ENCODE data around the gene SYT9. TPM values are rescaled to one million over a fixed set of nuclear protein-coding genes. Genes with fewer than 3 reads are reported as not detected.

SYT9 gene
- polyA plus RNA-seq, 3 donors, result not detected

GRCh38 chr11:7381937-7382336 lies 130.2 kb downstream of the SYT9 start:
- Histone ChIP-seq H3K27me3 (ENCODE audit: control insufficient read depth in 2 of 2, insufficient read depth in 2 of 2, low read length in 2 of 2) (no peaks in the 10 kb centered on the region), H4K20me1 (ENCODE audit: insufficient read depth, low read length) (no peaks in the 10 kb centered on the region), H3K36me3 (replicated peaks in 1 of 2; ENCODE audit: control insufficient read depth in 1 of 2, insufficient read depth in 2 of 2, low read length in 2 of 2) (no peaks in the 10 kb centered on the region), H3K4me2 (replicated peaks; ENCODE audit: extremely low read depth, low read length, poor library complexity, severe bottlenecking) (no peak overlapping the region), H2AFZ (ENCODE audit: insufficient read depth, low read depth, low read length, poor library complexity, severe bottlenecking) (no peak overlapping the region), H3K27ac (ENCODE audit: low read depth in 1 of 2, low read length in 2 of 2) (no peak overlapping the region), H3K79me2 (ENCODE audit: insufficient read depth, low read length) (no peaks in the 10 kb centered on the region), H3K9ac (ENCODE audit: insufficient read depth, low read length, poor library complexity, severe bottlenecking) (no peak overlapping the region), H3K9me3 (replicated peaks in 1 of 2; ENCODE audit: control insufficient read depth in 1 of 2, insufficient read depth in 1 of 2, low read length in 2 of 2) (no peaks in the 10 kb centered on the region), H3K4me3 (replicated peaks in 1 of 3; ENCODE audit: low read depth in 2 of 3, low read length in 3 of 3) (no peak overlapping the region), H3K4me1 (ENCODE audit: control insufficient read depth in 1 of 2, insufficient read depth in 2 of 2, low read length in 2 of 2) (no peaks in the 10 kb centered on the region)
- Mint-ChIP-seq H3K4me3 (no peak overlapping the region), H3K27ac (no peak overlapping the region), H3K27me3 (ENCODE audit: low read depth in 3 of 3) (peaks cover 0 to 1% (median 0%) of the 10 kb centered on the region in 3 donors), H3K9me3 (no peaks in the 10 kb centered on the region), H3K36me3 (no peaks in the 10 kb centered on the region), H3K4me1 (no peaks in the 10 kb centered on the region)
- no peak for DNase-seq
- WGBS (ENCODE audit: insufficient coverage), result no CpG with 5 or more reads among the region's 2 CpGs
- intact Hi-C loops (cut with micrococcal nuclease), result no loop called here
- TF ChIP-seq, protein P1, sequence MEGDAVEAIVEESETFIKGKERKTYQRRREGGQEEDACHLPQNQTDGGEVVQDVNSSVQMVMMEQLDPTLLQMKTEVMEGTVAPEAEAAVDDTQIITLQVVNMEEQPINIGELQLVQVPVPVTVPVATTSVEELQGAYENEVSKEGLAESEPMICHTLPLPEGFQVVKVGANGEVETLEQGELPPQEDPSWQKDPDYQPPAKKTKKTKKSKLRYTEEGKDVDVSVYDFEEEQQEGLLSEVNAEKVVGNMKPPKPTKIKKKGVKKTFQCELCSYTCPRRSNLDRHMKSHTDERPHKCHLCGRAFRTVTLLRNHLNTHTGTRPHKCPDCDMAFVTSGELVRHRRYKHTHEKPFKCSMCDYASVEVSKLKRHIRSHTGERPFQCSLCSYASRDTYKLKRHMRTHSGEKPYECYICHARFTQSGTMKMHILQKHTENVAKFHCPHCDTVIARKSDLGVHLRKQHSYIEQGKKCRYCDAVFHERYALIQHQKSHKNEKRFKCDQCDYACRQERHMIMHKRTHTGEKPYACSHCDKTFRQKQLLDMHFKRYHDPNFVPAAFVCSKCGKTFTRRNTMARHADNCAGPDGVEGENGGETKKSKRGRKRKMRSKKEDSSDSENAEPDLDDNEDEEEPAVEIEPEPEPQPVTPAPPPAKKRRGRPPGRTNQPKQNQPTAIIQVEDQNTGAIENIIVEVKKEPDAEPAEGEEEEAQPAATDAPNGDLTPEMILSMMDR (IDR thresholded peaks at IDR 0.05), result no peak

DNA sequence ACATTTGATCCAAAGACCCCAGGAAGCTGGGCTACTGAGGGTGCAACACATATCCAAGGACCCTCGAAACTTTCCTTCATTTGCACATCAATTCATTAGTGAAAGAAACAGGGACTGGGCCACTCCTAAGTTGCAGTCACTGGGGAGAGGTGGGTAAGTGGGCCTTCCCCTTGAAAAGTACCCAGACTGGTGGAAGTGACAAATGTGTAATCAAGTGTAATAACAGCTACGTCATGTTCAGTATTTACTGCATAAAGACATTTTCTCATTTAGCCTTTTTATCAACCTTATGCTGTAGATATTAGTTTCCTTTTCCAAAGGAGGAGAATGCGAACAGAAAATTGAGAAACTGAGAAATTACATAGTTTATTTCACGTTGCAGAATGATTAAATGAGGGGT lies 131.7 kb downstream of the SYT9 start:
- Mint-ChIP-seq H3K27me3 (ENCODE audit: low read depth in 3 of 3) (no peaks in the 10 kb centered on the region), H3K4me3 (no peak overlapping the region), H3K4me1 (no peaks in the 10 kb centered on the region), H3K9me3 (no peaks in the 10 kb centered on the region), H3K27ac (no peak overlapping the region), H3K36me3 (no peaks in the 10 kb centered on the region)
- H3K27ac ChIP-seq (ENCODE audit: low read depth in 1 of 2, low read length in 2 of 2), result no peak overlapping the region
- H3K79me2 ChIP-seq (ENCODE audit: insufficient read depth, low read length), result no peaks in the 10 kb centered on the region
- H3K36me3 ChIP-seq (replicated peaks in 1 of 2; ENCODE audit: control insufficient read depth in 1 of 2, insufficient read depth in 2 of 2, low read length in 2 of 2), result no peaks in the 10 kb centered on the region
- H3K4me1 ChIP-seq (ENCODE audit: control insufficient read depth in 1 of 2, insufficient read depth in 2 of 2, low read length in 2 of 2), result no peaks in the 10 kb centered on the region
- no CpG with 5 or more reads among the region's 4 CpGs for WGBS (ENCODE audit: insufficient coverage)
- no peak overlapping the region for H2AFZ ChIP-seq (ENCODE audit: insufficient read depth, low read depth, low read length, poor library complexity, severe bottlenecking)
- DNase-seq, result no peak
- no peaks in the 10 kb centered on the region for H3K27me3 ChIP-seq (ENCODE audit: control insufficient read depth in 2 of 2, insufficient read depth in 2 of 2, low read length in 2 of 2)
- TF ChIP-seq, protein P1 (IDR thresholded peaks at IDR 0.05), result no peak
- H4K20me1 ChIP-seq (ENCODE audit: insufficient read depth, low read length), result no peaks in the 10 kb centered on the region
- H3K9ac ChIP-seq (ENCODE audit: insufficient read depth, low read length, poor library complexity, severe bottlenecking), result no peak overlapping the region
- no peak overlapping the region for H3K4me2 ChIP-seq (replicated peaks; ENCODE audit: extremely low read depth, low read length, poor library complexity, severe bottlenecking)
- intact Hi-C loops (cut with micrococcal nuclease), result no loop called here
- no peak overlapping the region for H3K4me3 ChIP-seq (replicated peaks in 1 of 3; ENCODE audit: low read depth in 2 of 3, low read length in 3 of 3)
- no peaks in the 10 kb centered on the region for H3K9me3 ChIP-seq (replicated peaks in 1 of 2; ENCODE audit: control insufficient read depth in 1 of 2, insufficient read depth in 1 of 2, low read length in 2 of 2)
